Endothelial cell of umbilical vein (primary cell): ENCODE measurements around the gene SLC16A7.

Experiments
- CTCF ChIP-seq, 2 donors: IDR thresholded peaks; 1 replicate in 1 of 2; 2 replicates in 1 of 2; pipeline ENCODE4 v1.5.1; 2011; ENCODE audit warnings: low read length in 2 of 2, mild to moderate bottlenecking in 2 of 2, moderate library complexity in 2 of 2, control low read depth in 1 of 2, inconsistent platforms in 1 of 2, low read depth in 1 of 2; ENCODE audit not compliant: insufficient read depth in 1 of 2; ENCODE audit errors: extremely low read depth in 1 of 2
- EZH2 ChIP-seq: IDR thresholded peaks from 2 replicates; pipeline ENCODE4 v1.6.1; 2012; ENCODE audit warnings: borderline replicate concordance, low read depth, mild to moderate bottlenecking, moderate library complexity, low read length, inconsistent platforms; ENCODE audit not compliant: severe bottlenecking
- MYC ChIP-seq: IDR thresholded peaks from one replicate; pipeline ENCODE4 v1.6.1; 2011; ENCODE audit warnings: mild to moderate bottlenecking, low read depth, low read length
- POLR2A ChIP-seq: IDR thresholded peaks from 2 replicates; pipeline ENCODE4 v1.6.1; 2012; ENCODE audit warnings: low read depth, mild to moderate bottlenecking, control low read depth, low read length

- TF ChIP-seq CTCF (IDR thresholded peaks at IDR 0.05; ENCODE audit: extremely low read depth in 1 of 2, insufficient read depth in 1 of 2, low read depth in 1 of 2, low read length in 2 of 2) (no peak), MYC (no peak), POLR2A (no peak), EZH2 (no peak)
Observed at GRCh38 chr12:59548930-59549329, 46.9 kb upstream of the SLC16A7 start.
